ENCODE measurements around the gene SDK1. TPM values are rescaled to one million over a fixed set of nuclear protein-coding genes. Genes with fewer than 3 reads are reported as not detected.

Gene SDK1
- total and polyA plus RNA-seq, 2 donors (not counting 3 experiments of a cell fraction or from before 2014, with no cell fraction given) = 1.6 to 3.9 TPM

- TF ChIP-seq MYC (IDR thresholded peaks at IDR 0.05; ENCODE audit: low read depth, low read length) = no peak
- no peak for TF ChIP-seq MAX (IDR thresholded peaks at IDR 0.05; ENCODE audit: insufficient read depth, insufficient read length)
- TF ChIP-seq FOS (IDR thresholded peaks at IDR 0.05; ENCODE audit: borderline replicate concordance, insufficient read depth, low read length) = no peak
- no peak for TF ChIP-seq EZH2 (IDR thresholded peaks at IDR 0.05; ENCODE audit: borderline replicate concordance, low read depth, low read length, severe bottlenecking)
- TF ChIP-seq CTCF (IDR thresholded peaks at IDR 0.05; ENCODE audit: extremely low read depth in 1 of 2, insufficient read depth in 1 of 2, low read depth in 1 of 2, low read length in 2 of 2) = no peak
- no peak for TF ChIP-seq GATA2 (IDR thresholded peaks at IDR 0.05; ENCODE audit: insufficient read depth, insufficient read length, low read depth, low read length)
- TF ChIP-seq JUN (IDR thresholded peaks at IDR 0.05; ENCODE audit: borderline replicate concordance, insufficient read depth, insufficient read length, low read depth) = no peak
- Histone ChIP-seq H3K4me3 (replicated peaks in 1 of 3; ENCODE audit: insufficient read depth in 1 of 3, low read depth in 1 of 3, low read length in 3 of 3) (no peak overlapping the region), H3K9me1 (replicated peaks; ENCODE audit: control insufficient read depth, extremely low read depth, insufficient read depth, low read length) (no peaks in the 10 kb centered on the region), H3K9me3 (replicated peaks; ENCODE audit: control insufficient read depth, insufficient read depth, low read length) (no peaks in the 10 kb centered on the region), H2AFZ (ENCODE audit: low read depth, low read length) (no peak overlapping the region), H3K79me2 (ENCODE audit: control insufficient read depth, insufficient read depth, low read length) (no peaks in the 10 kb centered on the region), H3K4me2 (ENCODE audit: insufficient read depth, low read length) (no peak overlapping the region), H3K36me3 (ENCODE audit: control insufficient read depth in 2 of 2, extremely low read depth in 1 of 2, insufficient read depth in 2 of 2, low read length in 2 of 2) (no peaks in the 10 kb centered on the region), H3K9ac (replicated peaks; ENCODE audit: extremely low read depth, insufficient read depth, low read length) (no peak overlapping the region), H3K27me3 (ENCODE audit: control insufficient read depth in 2 of 2, insufficient read depth in 2 of 2, low read length in 2 of 2) (no peaks in the 10 kb centered on the region), H3K4me1 (ENCODE audit: control insufficient read depth, extremely low read depth, insufficient read depth, low read length) (no peaks in the 10 kb centered on the region), H3K27ac (ENCODE audit: insufficient read depth, low read depth, low read length) (no peak overlapping the region), H4K20me1 (replicated peaks; ENCODE audit: control insufficient read depth, extremely low read depth, insufficient read depth, low read length) (no peaks in the 10 kb centered on the region)
- ChIA-PET POLR2A (no interaction called here), CTCF (interaction anchor here (1.0 to 1.6 kb wide), 2 partner anchors 23 to 293 kb away, joined by 3 to 4 read pairs; no protein-coding TSS in a partner anchor)
- dilution Hi-C loops (cut with MboI; ENCODE audit: extremely low pct_ligation_motif_present, low sequenced_read_pairs) = no loop called here
- no peak for DNase-seq (ENCODE audit: low read depth, low spot score)
- intact Hi-C loops (cut with micrococcal nuclease) = no loop called here
- no TSS peak for BruUV-seq (replicated peaks)
- FAIRE-seq = no peak
Observed at GRCh38 chr7:3380034-3380433, 79.0 kb downstream of the SDK1 start.

Measured in endothelial cell of umbilical vein (primary cell).